K562 (cell line): Measurements from ENCODE around the gene HOXD12. TPM values are rescaled to one million over a fixed set of nuclear protein-coding genes. Genes with fewer than 3 reads are reported as not detected.

Experiments
- ATAC-seq: fragments of 200-7000 bp; cut with Tn5 transposase; 3 replicates; pipeline ENCODE4 v1.9.1; 2020; ENCODE audit warnings: moderate library complexity
- BruUV-seq: library from RNA; stranded (reverse); fragments of 400-500 nt; replicated peaks from 2 replicates; lab custom pipeline; 2021; lab: Mats Ljungman, UMichigan
- CTCF ChIA-PET: fragments of 300-600 bp; formaldehyde crosslinking; extraction: SDS; loops from one replicate; lab custom pipeline; 2021; ENCODE audit warnings: low intra/inter-chr PET ratio; lab: Yijun Ruan, JAX
- POLR2A ChIA-PET: fragments of 300-600, 350-650 bp; sonication (Branson Sonifier 250); formaldehyde crosslinking; extraction: SDS; loops from one replicate; lab custom pipeline; 2021; ENCODE audit warnings: antibody characterized with exemption, inconsistent platforms; lab: Yijun Ruan, JAX
- DNase-seq, 4 experiments: peaks; one replicate each; pipeline versions ENCODE4 v3.0.0 to v3.0.0-alpha.2; 2011 to 2018; ENCODE audit warnings: low spot score in 3 of 4, mixed read lengths in 3 of 4; ENCODE audit errors: extremely low read depth in 1 of 4
- FAIRE-seq: peaks from 2 replicates; lab custom pipeline; 2011; peaks lifted over from hg19 to GRCh38; lab: Jason Lieb, UNC
- H2AFZ ChIP-seq: 2 replicates; pipeline ENCODE4 v1.6.0; 2011; ENCODE audit warnings: low read depth, low read length, control low read depth, inconsistent platforms
- H3K27ac ChIP-seq: fragments of 200-600 bp; 3 replicates; pipeline ENCODE4 v1.8.0; 2011; ENCODE audit warnings: low read depth, mild to moderate bottlenecking, control low read depth, inconsistent platforms, low read length, moderate library complexity, mixed read lengths; ENCODE audit errors: extremely low read depth
- H3K27me3 ChIP-seq, 2 experiments: fragments of 300-600 bp in 1 of 2; 2 replicates in 1 of 2; 3 replicates in 1 of 2; pipeline versions ENCODE4 v1.6.0 to v1.8.0; 2011; ENCODE audit warnings: inconsistent platforms in 2 of 2, low read length in 2 of 2, mild to moderate bottlenecking in 1 of 2, mixed read lengths in 1 of 2, moderate library complexity in 1 of 2; ENCODE audit not compliant: control insufficient read depth in 2 of 2, insufficient read depth in 2 of 2
- H3K36me3 ChIP-seq: fragments of 300-600 bp; 3 replicates; pipeline ENCODE4 v1.8.0; 2011; ENCODE audit warnings: mild to moderate bottlenecking, low read length, inconsistent platforms; ENCODE audit not compliant: control insufficient read depth, insufficient read depth
- H3K4me1 ChIP-seq, 2 experiments: fragments of 200-600 bp in 1 of 2; replicated peaks in 1 of 2; 2 replicates in 1 of 2; 3 replicates in 1 of 2; pipeline versions ENCODE4 v1.5.1 to v1.8.0; 2011; ENCODE audit warnings: inconsistent platforms in 2 of 2, low read length in 2 of 2, mild to moderate bottlenecking in 1 of 2, mixed read lengths in 1 of 2, moderate library complexity in 1 of 2; ENCODE audit not compliant: control insufficient read depth in 2 of 2, insufficient read depth in 2 of 2
- H3K4me2 ChIP-seq: 2 replicates; pipeline ENCODE4 v1.6.1; 2011; ENCODE audit warnings: low read length, control low read depth, inconsistent platforms, mixed read lengths; ENCODE audit not compliant: insufficient read depth
- H3K4me3 ChIP-seq: fragments of 200-600 bp; sonication (generic), shearing (Covaris generic); 2 replicates; pipeline ENCODE4 v1.5.1; 2016; ENCODE audit warnings: control low read depth, inconsistent platforms
- H3K79me2 ChIP-seq: fragments of 200-600 bp; 3 replicates; pipeline ENCODE4 v1.8.0; 2011; ENCODE audit warnings: low read length, inconsistent platforms; ENCODE audit not compliant: control insufficient read depth, insufficient read depth
- H3K9ac ChIP-seq, 2 experiments: 2 replicates each; pipeline versions ENCODE4 v1.6.0 to v1.6.1; 2011; ENCODE audit warnings: low read depth in 2 of 2, low read length in 2 of 2, control low read depth in 1 of 2, inconsistent platforms in 1 of 2, mild to moderate bottlenecking in 1 of 2, mixed read lengths in 1 of 2; ENCODE audit not compliant: insufficient read depth in 1 of 2
- H3K9me1 ChIP-seq: one replicate; pipeline ENCODE4 v1.6.0; 2011; ENCODE audit warnings: inconsistent platforms, mild to moderate bottlenecking, low read length, moderate library complexity; ENCODE audit not compliant: control insufficient read depth, insufficient read depth
- H3K9me3 ChIP-seq: replicated peaks from 2 replicates; pipeline ENCODE4 v1.5.1; 2011; ENCODE audit warnings: low read depth, low read length, inconsistent platforms; ENCODE audit not compliant: control insufficient read depth, insufficient read depth
- H4K20me1 ChIP-seq: replicated peaks from 2 replicates; pipeline ENCODE4 v1.6.1; 2011; ENCODE audit warnings: low read length, inconsistent platforms, mixed read lengths; ENCODE audit not compliant: control insufficient read depth, insufficient read depth
- CCAR2 ChIP-seq: fragments of 200-400 bp; formaldehyde crosslinking; IDR thresholded peaks from 2 replicates; pipeline ENCODE4 v1.6.1; 2017; ENCODE audit warnings: mild to moderate bottlenecking, low read depth, low read length
- CEBPB ChIP-seq: fragments of 450-650 bp; IDR thresholded peaks from 2 replicates; pipeline ENCODE4 v1.6.1; 2016; ENCODE audit warnings: missing genetic modification characterization, missing compliant biosample characterization
- CSDE1 ChIP-seq, 2 experiments: fragments of 450-650 bp; IDR thresholded peaks; 2 replicates each; pipeline ENCODE4 v1.6.1; 2016; ENCODE audit warnings: mild to moderate bottlenecking in 1 of 2
- HIVEP1 ChIP-seq: fragments of 250-450 bp; sonication (Bioruptor Pico); IDR thresholded peaks from 2 replicates; pipeline ENCODE4 v1.4.0; 2020; ENCODE audit warnings: mild to moderate bottlenecking
- KLF1 ChIP-seq: fragments of 450-650 bp; IDR thresholded peaks from 2 replicates; pipeline ENCODE4 v1.6.1; 2016; ENCODE audit warnings: missing genetic modification characterization, missing compliant biosample characterization
- MCM2 ChIP-seq: fragments of 450-650 bp; IDR thresholded peaks from 2 replicates; pipeline ENCODE4 v1.6.1; 2017; ENCODE audit warnings: low read depth, mild to moderate bottlenecking
- NFIC ChIP-seq: fragments of 450-650 bp; IDR thresholded peaks from 2 replicates; pipeline ENCODE4 v1.6.1; 2017; ENCODE audit warnings: mild to moderate bottlenecking, inconsistent platforms
- PHTF2 ChIP-seq: fragments of 250-450 bp; sonication (Bioruptor Pico); IDR thresholded peaks from 2 replicates; pipeline ENCODE4 v1.5.0; 2021; ENCODE audit warnings: mild to moderate bottlenecking
- PRMT5 ChIP-seq: sonication (generic); formaldehyde crosslinking; IDR thresholded peaks from 2 replicates; pipeline ENCODE4 v1.5.0; 2020; ENCODE audit warnings: missing genetic modification reagents
- RFX7 ChIP-seq: fragments of 250-450 bp; sonication (Bioruptor Pico); IDR thresholded peaks from 2 replicates; pipeline ENCODE4 v1.5.1; 2021; ENCODE audit warnings: mild to moderate bottlenecking
- SIN3A ChIP-seq, 2 experiments: fragments of 150-350 bp in 1 of 2; IDR thresholded peaks; 2 replicates each; pipeline ENCODE4 v1.6.1; 2011 to 2016; ENCODE audit warnings: borderline replicate concordance in 2 of 2, low read depth in 2 of 2, low read length in 2 of 2, mild to moderate bottlenecking in 2 of 2, moderate library complexity in 2 of 2; ENCODE audit not compliant: control insufficient read depth in 1 of 2
- SMAD3 ChIP-seq: fragments of 450-650 bp; formaldehyde crosslinking; conservative IDR thresholded peaks from 2 replicates; pipeline ENCODE4 v1.4.0; 2020; ENCODE audit warnings: mild to moderate bottlenecking
- SP1 ChIP-seq: sonication (generic); formaldehyde crosslinking; IDR thresholded peaks from 2 replicates; pipeline ENCODE4 v1.8.1; 2022; ENCODE audit warnings: mild to moderate bottlenecking, missing genetic modification reagents
- TEAD1 ChIP-seq, 2 experiments: fragments of 450-650 bp in 1 of 2; sonication (generic) in 1 of 2; formaldehyde crosslinking; IDR thresholded peaks; 2 replicates each; pipeline versions ENCODE4 v1.4.0 to v1.8.0; 2020 to 2022; ENCODE audit warnings: mild to moderate bottlenecking in 2 of 2, missing genetic modification reagents in 1 of 2
- ZNF583 ChIP-seq: fragments of 250-450 bp; sonication (Bioruptor Pico); IDR thresholded peaks from 2 replicates; pipeline ENCODE4 v1.4.0; 2020
- WGBS: fragments of 100-300 bp; shearing (Covaris generic); methylation state at CpG from one replicate; pipeline ENCODE4 v1.1.6; 2016; ENCODE audit warnings: low coverage, mixed read lengths; ENCODE audit not compliant: insufficient coverage; ENCODE audit errors: missing lambda C conversion rate; 5-methylcytosine and 5-hydroxymethylcytosine counted together
- in situ Hi-C: fragments of 300-500 bp; cut with MboI; formaldehyde crosslinking; loops from 4 replicates; pipeline ENCODE4 v1.15.0; 2018; ENCODE audit warnings: inconsistent platforms, mixed read lengths
- intact Hi-C: fragments of 100-400 bp; cut with micrococcal nuclease; formaldehyde crosslinking; loops from 2 replicates; pipeline ENCODE4 v1.14.2; 2022
- polyA plus RNA-seq, 8 experiments: library from polyadenylated mRNA; depleted of rRNA in 4 of 8; stranded (reverse) in 5 of 8; unstranded in 3 of 8; fragments of >200 nt; fragmentation: Nextera tagmentation in 2 of 8; fragmentation: Illumina TruSeq in 1 of 8; extraction: Ambion mirVana in 2 of 8; extraction: Trizol in 1 of 8; gene quantifications; 2 replicates each; pipeline versions ENCODE4 v1.2.1 to v1.2.3, GENCODE V29; 2011 to 2014; ENCODE audit warnings: inconsistent platforms in 1 of 8, missing spikeins in 1 of 8
- total RNA-seq, 7 experiments: library from RNA; depleted of rRNA in 6 of 7; stranded (reverse); fragments of >200 nt in 6 of 7; fragmentation: Illumina TruSeq in 2 of 7; extraction: Trizol in 2 of 7; gene quantifications; 2 replicates each; pipeline versions ENCODE4 v1.2.1 to v1.2.3, GENCODE V29; 2011 to 2021; ENCODE audit warnings: low replicate concordance in 1 of 7
- TF ChIP-seq, protein P1 (sequence below), 2 experiments: IDR thresholded peaks; 2 replicates each; pipeline ENCODE4 v1.6.1; 2011; ENCODE audit warnings: borderline replicate concordance in 1 of 2, control low read depth in 1 of 2, low read depth in 1 of 2, low read length in 1 of 2, mild to moderate bottlenecking in 1 of 2, mixed read lengths in 1 of 2, moderate library complexity in 1 of 2; ENCODE audit not compliant: insufficient read depth in 1 of 2, insufficient read length in 1 of 2, poor library complexity in 1 of 2, severe bottlenecking in 1 of 2; ENCODE audit errors: extremely low read depth in 1 of 2

HOXD12 gene
- total and polyA plus RNA-seq, 9 of the 15 experiments (the other 6 are each of a cell fraction or from before 2014, with no cell fraction given) = not detected

DNA sequence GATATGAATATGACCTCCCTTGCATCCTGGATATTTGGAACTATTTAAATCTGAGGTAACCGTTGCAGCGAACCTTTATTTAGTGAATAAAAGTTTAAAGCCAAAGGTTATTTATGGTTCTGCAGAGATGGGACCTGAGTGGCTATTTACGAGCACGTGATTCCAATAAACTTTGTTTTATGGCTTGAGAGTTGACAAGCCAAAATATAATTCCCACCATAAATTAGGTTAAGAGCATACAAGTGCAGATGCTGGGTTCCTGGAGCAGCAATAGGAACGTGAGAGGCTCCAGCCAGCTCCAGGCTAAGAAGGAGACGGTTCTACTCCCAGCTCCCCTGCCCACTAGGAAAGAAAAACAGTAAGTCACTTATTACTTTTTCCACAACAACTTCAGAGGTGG lies 46.5 kb downstream of the HOXD12 start:
- no peak overlapping the region for H2AFZ ChIP-seq
- H3K4me2 ChIP-seq = no peak overlapping the region
- H3K36me3 ChIP-seq = no peaks in the 10 kb centered on the region
- H3K9ac ChIP-seq = no peak overlapping the region
- H3K9me1 ChIP-seq = no peaks in the 10 kb centered on the region
- no peak for DNase-seq
- H3K9me3 ChIP-seq = no peaks in the 10 kb centered on the region
- WGBS = under 1% methylated on average over 6 of the region's 6 CpGs
- H3K4me3 ChIP-seq = no peak overlapping the region
- H4K20me1 ChIP-seq = no peaks in the 10 kb centered on the region; the same call in 1 of the 2 replicates
- in situ Hi-C loops = loop anchor here (25.0 kb wide), 2 partner anchors 666 to 1616 kb away; no protein-coding TSS in a partner anchor
- H3K27ac ChIP-seq = no peak overlapping the region
- ATAC-seq = no peak
- no TSS peak for BruUV-seq
- H3K27me3 ChIP-seq = peaks cover 49 to 53% of the 10 kb centered on the region in 2 experiments
- no peaks in the 10 kb centered on the region for H3K79me2 ChIP-seq
- no peaks in the 10 kb centered on the region for H3K4me1 ChIP-seq
- FAIRE-seq = no peak
- TF ChIP-seq CEBPB (tag) = no peak
- TF ChIP-seq CSDE1 (IDR thresholded peaks at IDR 0.05) = no peak
- TF ChIP-seq KLF1 = no peak
- TF ChIP-seq MCM2 = no peak
- no peak for TF ChIP-seq CCAR2
- TF ChIP-seq HIVEP1 (CRISPR knock-in tag) = no peak
- no peak for TF ChIP-seq TEAD1 (CRISPR knock-in tag; IDR thresholded peaks at IDR 0.05)
- no peak for TF ChIP-seq PRMT5 (CRISPR knock-in tag)
- TF ChIP-seq PHTF2 (CRISPR knock-in tag) = no peak
- TF ChIP-seq, protein P1, sequence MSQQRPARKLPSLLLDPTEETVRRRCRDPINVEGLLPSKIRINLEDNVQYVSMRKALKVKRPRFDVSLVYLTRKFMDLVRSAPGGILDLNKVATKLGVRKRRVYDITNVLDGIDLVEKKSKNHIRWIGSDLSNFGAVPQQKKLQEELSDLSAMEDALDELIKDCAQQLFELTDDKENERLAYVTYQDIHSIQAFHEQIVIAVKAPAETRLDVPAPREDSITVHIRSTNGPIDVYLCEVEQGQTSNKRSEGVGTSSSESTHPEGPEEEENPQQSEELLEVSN (IDR thresholded peaks at IDR 0.05; ENCODE audit: borderline replicate concordance in 1 of 2, extremely low read depth in 1 of 2, insufficient read depth in 1 of 2, insufficient read length in 1 of 2, low read depth in 1 of 2, low read length in 1 of 2, poor library complexity in 1 of 2, severe bottlenecking in 1 of 2) = no peak
- TF ChIP-seq NFIC = no peak
- TF ChIP-seq SMAD3 (CRISPR knock-in tag) = no peak
- TF ChIP-seq ZNF583 (CRISPR knock-in tag) = no peak
- TF ChIP-seq RFX7 (CRISPR knock-in tag) = no peak
- no peak for TF ChIP-seq SP1 (CRISPR knock-in tag)
- no peak for TF ChIP-seq SIN3A (IDR thresholded peaks at IDR 0.05; ENCODE audit: borderline replicate concordance in 2 of 2, control insufficient read depth in 1 of 2, low read depth in 2 of 2, low read length in 2 of 2)
- TF ChIP-seq, all 486 proteins: peak for 0
- intact Hi-C loops = loop anchor here (10.0 kb wide), 2 partner anchors 229 to 1609 kb away; no protein-coding TSS in a partner anchor
- CTCF ChIA-PET = no interaction called here
- POLR2A ChIA-PET = interaction anchor here (0.6 kb wide), 1 partner anchor 269 kb away, joined by 3 read pairs; no protein-coding TSS in a partner anchor
